MM.1S (cell line): ENCODE data around the gene FHOD1.

Experiments used
- DNase-seq: peaks from one replicate; pipeline ENCODE4 v3.0.0-alpha.2; 2015
- H2AFZ ChIP-seq: fragments of 300-600 bp; sonication (generic); 2 replicates; pipeline ENCODE4 v1.6.0; 2016; ENCODE audit warnings: antibody characterized with exemption, low read length
- H3F3A ChIP-seq: fragments of 300-600 bp; sonication (generic); 2 replicates; pipeline ENCODE4 v1.6.1; 2016; ENCODE audit warnings: mild to moderate bottlenecking, antibody characterized with exemption, low read length, moderate library complexity, mixed read lengths; ENCODE audit not compliant: insufficient read depth
- H3K27ac ChIP-seq: fragments of 300-600 bp; sonication (generic); 2 replicates; pipeline ENCODE4 v1.5.1; 2016; ENCODE audit warnings: mild to moderate bottlenecking, low read length
- H3K27me3 ChIP-seq: fragments of 300-600 bp; sonication (generic); replicated peaks from 2 replicates; pipeline ENCODE4 v1.6.0; 2016; ENCODE audit warnings: low read length; ENCODE audit not compliant: insufficient read depth
- H3K36me3 ChIP-seq: fragments of 300-600 bp; sonication (generic); replicated peaks from 2 replicates; pipeline ENCODE4 v1.6.1; 2016; ENCODE audit warnings: mild to moderate bottlenecking, low read length, mixed read lengths; ENCODE audit not compliant: insufficient read depth
- H3K4me1 ChIP-seq: fragments of 300-600 bp; sonication (generic); 2 replicates; pipeline ENCODE4 v1.6.1; 2016; ENCODE audit warnings: low read length, mixed read lengths
- H3K4me2 ChIP-seq: fragments of 300-600 bp; sonication (generic); 2 replicates; pipeline ENCODE4 v1.6.0; 2016; ENCODE audit warnings: low read depth, low read length
- H3K4me3 ChIP-seq: fragments of 300-600 bp; sonication (generic); 2 replicates; pipeline ENCODE4 v1.5.1; 2016; ENCODE audit warnings: low read length, mixed read lengths
- H3K79me2 ChIP-seq: fragments of 300-600 bp; sonication (generic); 2 replicates; pipeline ENCODE4 v1.6.1; 2016; ENCODE audit warnings: mixed run types, low read length, mixed read lengths
- H3K9ac ChIP-seq: fragments of 300-600 bp; sonication (generic); 2 replicates; pipeline ENCODE4 v1.6.1; 2016; ENCODE audit warnings: low read length, mixed read lengths
- H3K9me2 ChIP-seq: fragments of 300-600 bp; sonication (generic); replicated peaks from 2 replicates; pipeline ENCODE4 v1.6.1; 2016; ENCODE audit warnings: mild to moderate bottlenecking, low read length, mixed read lengths; ENCODE audit not compliant: insufficient read depth
- H3K9me3 ChIP-seq: fragments of 300-600 bp; sonication (generic); replicated peaks from 2 replicates; pipeline ENCODE4 v1.6.1; 2016; ENCODE audit warnings: mild to moderate bottlenecking, low read length, mixed read lengths; ENCODE audit not compliant: insufficient read depth
- H4K20me1 ChIP-seq: fragments of 300-600 bp; sonication (generic); 2 replicates; pipeline ENCODE4 v1.6.1; 2016; ENCODE audit warnings: mild to moderate bottlenecking, low read length, moderate library complexity, mixed read lengths; ENCODE audit not compliant: insufficient read depth
- CTCF ChIP-seq: fragments of 300-600 bp; sonication (generic); IDR thresholded peaks from 2 replicates; pipeline ENCODE4 v1.5.1; 2016; ENCODE audit warnings: antibody characterized with exemption, low read length, mixed read lengths
- EZH2 ChIP-seq: fragments of 300-600 bp; sonication (generic); optimal IDR thresholded peaks from 2 replicates; pipeline ENCODE3; 2017; ENCODE audit warnings: low read depth, mild to moderate bottlenecking, antibody characterized with exemption, low read length, mixed read lengths
- EZH2phosphoT487 ChIP-seq: fragments of 300-600 bp; sonication (generic); IDR thresholded peaks from 2 replicates; pipeline ENCODE4 v1.6.1; 2018; ENCODE audit warnings: antibody characterized with exemption, low read length

Gene FHOD1

GRCh38 chr16:67259705-67260104 is 12.4 kb upstream of the FHOD1 start:
- H3K27me3 ChIP-seq: no peaks in the 10 kb centered on the region
- no peak overlapping the region for H3K4me3 ChIP-seq
- no peaks in the 10 kb centered on the region for H3K36me3 ChIP-seq
- H3K4me1 ChIP-seq: peaks cover 6% of the 10 kb centered on the region; the same call in 1 of the 2 replicates
- no peaks in the 10 kb centered on the region for H3K9me2 ChIP-seq
- TF ChIP-seq EZH2 (no peak), CTCF (no peak), EZH2phosphoT487 (no peak)
- H3F3A ChIP-seq: no peaks in the 10 kb centered on the region
- no peak overlapping the region for H3K9ac ChIP-seq
- H3K4me2 ChIP-seq: no peak overlapping the region
- DNase-seq: no peak
- no peaks in the 10 kb centered on the region for H4K20me1 ChIP-seq
- no peaks in the 10 kb centered on the region for H3K9me3 ChIP-seq
- no peaks in the 10 kb centered on the region for H3K79me2 ChIP-seq
- H3K27ac ChIP-seq: no peak overlapping the region
- no peak overlapping the region for H2AFZ ChIP-seq

DNA sequence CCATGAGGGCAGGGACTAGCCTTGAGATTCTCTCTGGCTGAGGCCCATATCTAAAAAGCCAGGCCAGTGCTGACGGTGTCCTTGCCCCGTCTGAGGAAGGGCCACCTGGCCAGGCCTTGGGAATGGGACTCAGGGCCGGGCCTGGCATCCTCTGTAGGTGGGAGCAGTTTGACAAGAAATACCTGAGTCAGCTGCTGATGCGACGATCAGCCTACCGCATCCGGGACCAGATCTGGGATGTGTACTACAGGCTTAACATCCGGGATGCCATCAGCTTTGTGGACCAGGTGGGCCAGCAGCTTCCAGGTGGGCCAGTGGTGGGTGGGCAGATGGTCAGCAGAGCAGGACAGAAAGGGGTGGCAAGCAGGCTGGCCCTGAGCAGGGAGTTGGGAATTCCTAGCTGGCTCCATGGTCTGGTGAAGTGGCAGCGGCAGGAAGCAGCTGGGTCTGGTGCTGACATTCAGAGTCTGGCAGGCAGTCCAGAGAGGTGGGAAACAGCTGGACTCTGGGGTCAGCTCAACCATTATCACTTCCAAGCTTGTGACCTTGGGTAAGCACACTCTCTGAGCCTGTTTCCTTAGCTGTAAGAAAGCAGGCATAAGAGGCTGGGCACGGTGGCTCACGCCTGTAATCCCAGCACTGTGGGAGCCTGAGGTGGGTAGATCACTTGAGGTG is 11.0 kb upstream of the FHOD1 start:
- no peaks in the 10 kb centered on the region for H3K79me2 ChIP-seq
- no peak overlapping the region for H2AFZ ChIP-seq
- no peaks in the 10 kb centered on the region for H3K27me3 ChIP-seq
- no peak for DNase-seq
- no peaks in the 10 kb centered on the region for H3K9me2 ChIP-seq
- H3K27ac ChIP-seq: no peak overlapping the region
- no peaks in the 10 kb centered on the region for H3F3A ChIP-seq
- TF ChIP-seq EZH2phosphoT487: no peak
- no peak for TF ChIP-seq EZH2
- no peak for TF ChIP-seq CTCF
- no peaks in the 10 kb centered on the region for H3K9me3 ChIP-seq
- H3K4me2 ChIP-seq: no peak overlapping the region
- H3K9ac ChIP-seq: no peak overlapping the region
- H3K36me3 ChIP-seq: no peaks in the 10 kb centered on the region
- no peak overlapping the region for H3K4me3 ChIP-seq
- H3K4me1 ChIP-seq: peaks cover 6% of the 10 kb centered on the region; the same call in 1 of the 2 replicates
- no peaks in the 10 kb centered on the region for H4K20me1 ChIP-seq

DNA sequence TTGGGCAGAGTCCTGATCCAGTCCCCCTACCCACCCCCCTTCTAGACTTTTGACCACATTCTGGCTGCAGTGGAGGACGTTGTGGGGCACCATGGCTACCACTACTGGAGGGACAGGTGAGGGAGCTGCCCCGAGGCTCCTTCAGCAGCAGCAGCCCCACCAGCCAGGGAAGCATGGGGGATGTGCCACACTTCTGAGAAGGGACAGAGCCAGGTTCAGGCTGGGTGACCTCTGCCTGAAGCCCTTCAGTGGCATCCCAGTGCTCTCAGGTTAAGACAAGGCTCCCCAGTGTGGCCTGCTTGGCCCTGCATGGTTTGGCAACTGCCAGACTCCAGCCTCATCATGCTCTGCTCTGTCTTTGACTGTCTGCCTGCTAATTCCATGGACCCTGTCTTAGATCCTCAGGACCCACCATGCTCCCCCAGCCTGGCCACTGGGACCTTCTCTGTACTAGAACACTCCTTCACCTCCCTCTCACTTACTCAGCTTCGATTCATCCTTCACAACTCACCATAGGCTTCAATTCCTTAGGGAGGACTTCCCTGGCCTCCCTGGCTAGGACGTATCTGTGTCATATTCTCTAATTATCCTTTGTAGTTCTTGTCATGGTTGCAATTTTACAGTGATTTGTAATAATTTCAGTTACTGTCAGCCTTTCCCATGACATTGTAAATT is 10.3 kb upstream of the FHOD1 start:
- H3K27me3 ChIP-seq: no peaks in the 10 kb centered on the region
- no peak overlapping the region for H3K27ac ChIP-seq
- H3K9me2 ChIP-seq: no peaks in the 10 kb centered on the region
- H3K36me3 ChIP-seq: no peaks in the 10 kb centered on the region
- H4K20me1 ChIP-seq: no peaks in the 10 kb centered on the region
- H2AFZ ChIP-seq: no peak overlapping the region
- no peak overlapping the region for H3K9ac ChIP-seq
- peaks cover 6% of the 10 kb centered on the region; the same call in 1 of the 2 replicates for H3K4me1 ChIP-seq
- no peaks in the 10 kb centered on the region for H3F3A ChIP-seq
- H3K9me3 ChIP-seq: no peaks in the 10 kb centered on the region
- no peak overlapping the region for H3K4me2 ChIP-seq
- no peak for DNase-seq
- no peaks in the 10 kb centered on the region for H3K79me2 ChIP-seq
- H3K4me3 ChIP-seq: no peak overlapping the region
- TF ChIP-seq CTCF (no peak), EZH2 (no peak), EZH2phosphoT487 (no peak)
